ENCODE data around the gene SPATA31D3. TPM values are rescaled to one million over a fixed set of nuclear protein-coding genes. Genes with fewer than 3 reads are reported as not detected.

Gene SPATA31D3
- total and polyA plus RNA-seq, 4 donors = 0.02 TPM; not detected in 3

DNA sequence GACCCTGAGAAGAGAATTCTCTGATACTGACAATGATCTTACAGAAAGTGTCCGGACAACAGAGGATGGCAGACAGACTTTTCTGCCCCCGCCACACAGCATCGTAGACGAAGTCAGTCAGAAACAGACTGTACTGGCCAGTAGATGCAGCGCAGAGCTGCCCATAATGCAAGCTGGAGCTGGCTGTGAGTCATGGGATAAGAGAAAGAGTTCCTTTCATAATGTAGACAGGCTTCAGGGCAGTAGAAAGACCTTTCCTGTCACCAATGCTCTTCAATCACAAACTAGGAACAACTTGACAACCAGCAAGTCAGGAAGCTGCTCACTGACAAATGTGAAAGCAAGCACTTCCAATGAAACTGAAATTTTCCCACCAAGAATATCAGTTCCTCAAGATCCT, 50.4 kb downstream of the SPATA31D3 start:
- no peak for DNase-seq
- no peak for ATAC-seq (ENCODE audit: insufficient read depth, low FRiP score)
- Histone ChIP-seq H3K27ac (ENCODE audit: low read depth in 1 of 2, low read length in 1 of 2) (no peak overlapping the region), H3K4me3 (no peak overlapping the region), H3K4me1 (ENCODE audit: control insufficient read depth in 5 of 5, insufficient read depth in 5 of 5, low read length in 5 of 5) (no peaks in the 10 kb centered on the region), H3K27me3 (ENCODE audit: control insufficient read depth in 3 of 3, insufficient read depth in 3 of 3, low read length in 2 of 3) (no peaks in the 10 kb centered on the region), H3K9me3 (ENCODE audit: control insufficient read depth in 4 of 4, insufficient read depth in 3 of 4, low read length in 3 of 4) (no peaks in the 10 kb centered on the region), H3K9ac (ENCODE audit: insufficient read depth in 1 of 2, low read length in 2 of 2) (no peak overlapping the region), H3K36me3 (ENCODE audit: control insufficient read depth in 4 of 4, insufficient read depth in 4 of 4, low read length in 4 of 4) (no peaks in the 10 kb centered on the region)
- TF ChIP-seq, protein P1, sequence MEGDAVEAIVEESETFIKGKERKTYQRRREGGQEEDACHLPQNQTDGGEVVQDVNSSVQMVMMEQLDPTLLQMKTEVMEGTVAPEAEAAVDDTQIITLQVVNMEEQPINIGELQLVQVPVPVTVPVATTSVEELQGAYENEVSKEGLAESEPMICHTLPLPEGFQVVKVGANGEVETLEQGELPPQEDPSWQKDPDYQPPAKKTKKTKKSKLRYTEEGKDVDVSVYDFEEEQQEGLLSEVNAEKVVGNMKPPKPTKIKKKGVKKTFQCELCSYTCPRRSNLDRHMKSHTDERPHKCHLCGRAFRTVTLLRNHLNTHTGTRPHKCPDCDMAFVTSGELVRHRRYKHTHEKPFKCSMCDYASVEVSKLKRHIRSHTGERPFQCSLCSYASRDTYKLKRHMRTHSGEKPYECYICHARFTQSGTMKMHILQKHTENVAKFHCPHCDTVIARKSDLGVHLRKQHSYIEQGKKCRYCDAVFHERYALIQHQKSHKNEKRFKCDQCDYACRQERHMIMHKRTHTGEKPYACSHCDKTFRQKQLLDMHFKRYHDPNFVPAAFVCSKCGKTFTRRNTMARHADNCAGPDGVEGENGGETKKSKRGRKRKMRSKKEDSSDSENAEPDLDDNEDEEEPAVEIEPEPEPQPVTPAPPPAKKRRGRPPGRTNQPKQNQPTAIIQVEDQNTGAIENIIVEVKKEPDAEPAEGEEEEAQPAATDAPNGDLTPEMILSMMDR (IDR thresholded peaks at IDR 0.05; ENCODE audit: control extremely low read depth, extremely low read depth) = no peak
- 93 to 95% methylated on average over 5 of the region's 5 CpGs for WGBS, 2 donors

Other genes starting within 250 kb of the SPATA31D3 start
- gene SPATA31D4, start 15.1 kb upstream of the SPATA31D3 start, total RNA-seq = not detected
- not detected for gene SPATA31D4, start 15.1 kb upstream of the SPATA31D3 start, polyA plus RNA-seq
- not detected for gene SPATA31D1, start 45.3 kb downstream of the SPATA31D3 start, total RNA-seq
- not detected for gene SPATA31D1, start 45.3 kb downstream of the SPATA31D3 start, polyA plus RNA-seq

All from lung (tissue), 12 donors.